Bone marrow (tissue), 2 donors: ENCODE results near the gene FAM209A.
"Not testable (repeated sequence)": the region's sequence is repeated elsewhere in the genome, so short reads cannot be mapped to it uniquely, and the experiment has no call there.

ENCODE experiments used
- DNase-seq, 2 donors: peaks; one replicate each; lab custom pipeline; 2025; lab: John Stamatoyannopoulos, UW

FAM209A gene

GRCh38 chr20:56540415-56540814 is 15.9 kb downstream of the FAM209A start:
- DNase-seq, result no peak

GRCh38 chr20:56542489-56543030 is 18.0 kb downstream of the FAM209A start:
- DNase-seq, result no peak

GRCh38 chr20:56551571-56551970 is 27.0 kb downstream of the FAM209A start:
- no peak for DNase-seq

- no peak for DNase-seq
These were observed 28.5 kb downstream of the FAM209A start for GRCh38 chr20:56552911-56553629.

GRCh38 chr20:56554869-56555268 is 30.3 kb downstream of the FAM209A start:
- DNase-seq, result peak in 1 of 2 donors; percentile 93

- DNase-seq, result no peak
These were observed 34.4 kb downstream of the FAM209A start for GRCh38 chr20:56558968-56559367.

- DNase-seq, result not testable (repeated sequence)
These were observed 40.0 kb downstream of the FAM209A start for GRCh38 chr20:56564526-56564925.

GRCh38 chr20:56565511-56565910 is 41.0 kb downstream of the FAM209A start:
- DNase-seq, result no peak

- DNase-seq, result no peak
These were observed 42.1 kb downstream of the FAM209A start for GRCh38 chr20:56566621-56567020.

GRCh38 chr20:56570832-56571231 is 46.3 kb downstream of the FAM209A start:
- no peak for DNase-seq

- no peak for DNase-seq
These were observed 47.6 kb downstream of the FAM209A start for GRCh38 chr20:56572172-56572571.

- no peak for DNase-seq
These were observed 49.4 kb downstream of the FAM209A start for GRCh38 chr20:56573986-56574385.

GRCh38 chr20:56574531-56575142 is 50.1 kb downstream of the FAM209A start:
- DNase-seq, result no peak

GRCh38 chr20:56575157-56575556 is 50.6 kb downstream of the FAM209A start:
- no peak for DNase-seq
